ENCODE results near the gene TRAF3IP1.

- no peak for TF ChIP-seq EZH2phosphoT487 (IDR thresholded peaks at IDR 0.05; ENCODE audit: low read depth)
- no peak for TF ChIP-seq CTCF (IDR thresholded peaks at IDR 0.05; ENCODE audit: low read depth, low read length)
Observed at GRCh38 chr2:238285653-238286082, 34.6 kb upstream of the TRAF3IP1 start.

All from OCI-LY3 (cell line).